HUES48 (cell line): ENCODE measurements around the gene SLCO2B1.

ENCODE experiments used
- H3K27ac ChIP-seq: one replicate; pipeline ENCODE4 v1.7.0; 2013; ENCODE audit warnings: low read depth, low read length, inconsistent platforms
- H3K27me3 ChIP-seq: 2 replicates; pipeline ENCODE4 v1.6.1; 2013; ENCODE audit warnings: mild to moderate bottlenecking, low read length; ENCODE audit not compliant: control insufficient read depth, insufficient read depth
- H3K36me3 ChIP-seq: 2 replicates; pipeline ENCODE4 v1.6.1; 2013; ENCODE audit warnings: low read length; ENCODE audit not compliant: control insufficient read depth, insufficient read depth
- H3K4me1 ChIP-seq: 2 replicates; pipeline ENCODE4 v1.6.1; 2013; ENCODE audit warnings: mild to moderate bottlenecking, low read length; ENCODE audit not compliant: control insufficient read depth, insufficient read depth
- H3K4me3 ChIP-seq: 2 replicates; pipeline ENCODE4 v1.5.1; 2013; ENCODE audit warnings: mild to moderate bottlenecking, low read depth, low read length
- H3K9ac ChIP-seq: 2 replicates; pipeline ENCODE4 v1.6.1; 2013; ENCODE audit warnings: mild to moderate bottlenecking, low read depth, low read length, moderate library complexity
- H3K9me3 ChIP-seq: 2 replicates; pipeline ENCODE4 v1.6.1; 2013; ENCODE audit warnings: low read length; ENCODE audit not compliant: control insufficient read depth, insufficient read depth

Gene SLCO2B1

DNA sequence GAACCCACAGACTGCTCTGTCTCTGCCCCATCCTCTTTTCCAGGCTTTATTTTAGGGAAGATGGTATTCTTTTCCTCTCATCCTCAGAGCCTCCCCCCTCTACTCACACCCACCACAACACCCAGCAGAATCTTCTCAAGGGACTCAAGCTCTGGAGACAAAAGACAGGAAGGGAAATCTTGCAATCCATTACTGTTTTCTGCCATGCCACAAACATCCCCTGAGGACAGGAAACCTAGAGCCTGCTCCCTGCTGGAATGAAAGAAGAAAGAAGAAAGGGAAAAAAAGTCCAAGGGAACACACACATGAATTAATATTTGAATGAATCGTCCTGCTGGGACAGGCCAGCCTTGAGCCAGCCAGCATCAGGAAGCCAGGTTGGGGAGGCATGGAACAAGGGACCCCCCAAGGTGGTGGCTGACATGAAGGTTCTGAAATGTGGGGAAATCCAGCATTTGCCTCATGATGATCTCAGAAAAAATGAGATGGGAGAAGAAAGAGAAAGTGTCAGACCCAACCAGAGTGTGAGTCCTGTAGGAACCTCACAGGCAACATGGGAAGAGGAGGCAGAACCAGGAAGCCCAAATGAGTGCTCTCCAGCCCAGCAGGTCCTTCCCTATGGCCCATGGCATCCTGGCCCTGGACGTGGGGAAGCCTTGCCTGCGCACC, 34.0 kb downstream of the SLCO2B1 start:
- no peaks in the 10 kb centered on the region; the same call in 1 of the 2 replicates for H3K27me3 ChIP-seq
- no peaks in the 10 kb centered on the region for H3K4me1 ChIP-seq
- no peak overlapping the region for H3K4me3 ChIP-seq
- H3K27ac ChIP-seq, result no peak overlapping the region
- no peak overlapping the region for H3K9ac ChIP-seq
- H3K9me3 ChIP-seq, result no peaks in the 10 kb centered on the region
- no peaks in the 10 kb centered on the region for H3K36me3 ChIP-seq

DNA sequence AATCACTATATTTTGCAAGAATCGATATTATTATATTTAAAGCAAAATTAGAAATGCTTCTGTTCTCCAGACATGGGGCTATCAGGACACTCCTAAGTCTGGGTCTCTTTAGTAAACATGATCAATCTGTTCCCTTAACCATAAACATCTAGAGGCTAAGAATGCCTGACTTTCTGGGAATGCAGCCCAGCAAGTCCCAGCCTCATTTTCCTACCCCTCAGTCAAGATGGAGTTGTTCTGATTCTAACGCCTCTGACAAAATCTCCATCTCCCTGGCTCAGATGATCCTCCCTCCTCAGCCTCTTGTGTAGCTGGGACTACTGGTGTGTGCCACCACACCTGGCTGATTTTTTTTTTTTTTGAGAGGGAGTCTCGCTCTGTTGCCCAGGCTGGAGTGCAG, 35.0 kb downstream of the SLCO2B1 start:
- Histone ChIP-seq H3K4me1 (no peaks in the 10 kb centered on the region), H3K27ac (no peak overlapping the region), H3K9ac (no peak overlapping the region), H3K9me3 (no peaks in the 10 kb centered on the region), H3K36me3 (no peaks in the 10 kb centered on the region), H3K27me3 (no peaks in the 10 kb centered on the region; the same call in 1 of the 2 replicates), H3K4me3 (no peak overlapping the region)

DNA sequence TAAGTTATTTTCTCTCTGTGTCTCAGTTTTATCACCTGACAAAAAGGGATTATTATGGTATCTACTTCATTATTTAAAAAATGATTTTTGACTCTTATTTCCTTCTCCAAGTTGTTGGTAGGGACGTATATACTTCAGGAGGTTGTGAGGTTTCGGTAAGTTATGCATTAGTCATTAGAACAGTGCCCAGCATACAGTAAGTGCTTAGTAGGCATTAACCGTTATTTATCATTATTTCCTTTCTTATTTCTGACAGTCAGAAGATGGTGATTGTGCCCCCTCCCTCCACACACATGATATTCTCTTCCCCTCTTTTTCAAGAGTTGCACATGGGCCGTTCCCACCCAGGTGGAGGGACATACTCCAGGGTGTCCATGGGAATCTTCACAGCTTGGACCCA, 36.1 kb downstream of the SLCO2B1 start:
- Histone ChIP-seq H3K9me3 (no peaks in the 10 kb centered on the region), H3K4me3 (no peak overlapping the region), H3K27me3 (no peaks in the 10 kb centered on the region; the same call in 1 of the 2 replicates), H3K27ac (no peak overlapping the region), H3K9ac (no peak overlapping the region), H3K4me1 (peaks cover under 1% of the 10 kb centered on the region; the same call in 1 of the 2 replicates), H3K36me3 (no peaks in the 10 kb centered on the region)

GRCh38 chr11:75188671-75189070, 37.8 kb downstream of the SLCO2B1 start:
- H3K27me3 ChIP-seq, result no peaks in the 10 kb centered on the region; the same call in 1 of the 2 replicates

GRCh38 chr11:75189108-75189507, 38.2 kb downstream of the SLCO2B1 start:
- no peak overlapping the region for H3K27ac ChIP-seq
- peaks cover 4% of the 10 kb centered on the region for H3K4me1 ChIP-seq
- H3K9ac ChIP-seq, result no peak overlapping the region
- no peaks in the 10 kb centered on the region; the same call in 1 of the 2 replicates for H3K27me3 ChIP-seq
- H3K4me3 ChIP-seq, result no peak overlapping the region
- no peaks in the 10 kb centered on the region for H3K9me3 ChIP-seq
- H3K36me3 ChIP-seq, result no peaks in the 10 kb centered on the region

More at GRCh38 chr11:75188671-75189070, 37.8 kb downstream of the SLCO2B1 start:
- no peak overlapping the region for H3K9ac ChIP-seq
- no peak overlapping the region for H3K4me3 ChIP-seq
- no peak overlapping the region for H3K27ac ChIP-seq
- peaks cover 4% of the 10 kb centered on the region for H3K4me1 ChIP-seq
- H3K36me3 ChIP-seq, result no peaks in the 10 kb centered on the region
- H3K9me3 ChIP-seq, result no peaks in the 10 kb centered on the region

DNA sequence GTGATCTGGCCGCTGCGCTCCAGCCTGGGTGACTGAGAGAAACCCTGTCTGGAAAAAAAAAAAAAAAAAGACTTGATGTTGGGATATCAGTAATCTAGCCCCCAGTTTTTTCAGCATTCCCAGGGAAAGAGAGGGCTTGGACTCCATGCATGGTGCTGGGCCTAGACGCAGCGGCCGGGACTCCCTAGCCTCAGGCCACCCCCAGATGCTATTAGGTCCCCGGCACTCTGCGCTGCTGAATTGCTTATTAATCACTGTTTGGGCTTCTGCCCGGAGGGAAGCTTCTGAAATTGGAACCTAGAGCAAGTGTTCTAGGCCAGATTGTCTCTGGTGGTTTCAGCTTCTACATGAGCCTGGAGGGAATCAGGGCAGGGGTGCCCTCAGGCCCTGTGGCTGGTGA, 39.0 kb downstream of the SLCO2B1 start:
- H3K36me3 ChIP-seq, result no peaks in the 10 kb centered on the region
- H3K4me3 ChIP-seq, result no peak overlapping the region
- H3K9me3 ChIP-seq, result no peaks in the 10 kb centered on the region
- peaks cover 4% of the 10 kb centered on the region for H3K4me1 ChIP-seq
- H3K9ac ChIP-seq, result no peak overlapping the region
- no peak overlapping the region for H3K27ac ChIP-seq
- H3K27me3 ChIP-seq, result no peaks in the 10 kb centered on the region

- no peaks in the 10 kb centered on the region for H3K9me3 ChIP-seq
- no peak overlapping the region for H3K9ac ChIP-seq
- no peak overlapping the region for H3K27ac ChIP-seq
- H3K36me3 ChIP-seq, result no peaks in the 10 kb centered on the region
- no peak overlapping the region for H3K4me3 ChIP-seq
- H3K27me3 ChIP-seq, result no peaks in the 10 kb centered on the region
- H3K4me1 ChIP-seq, result peaks cover 4% of the 10 kb centered on the region
These were observed 39.9 kb downstream of the SLCO2B1 start for GRCh38 chr11:75190652-75191329.

GRCh38 chr11:75191330-75191717, 40.4 kb downstream of the SLCO2B1 start:
- Histone ChIP-seq H3K27ac (no peak overlapping the region), H3K9me3 (no peaks in the 10 kb centered on the region), H3K36me3 (no peaks in the 10 kb centered on the region), H3K9ac (no peak overlapping the region), H3K4me3 (no peak overlapping the region), H3K27me3 (no peaks in the 10 kb centered on the region), H3K4me1 (peaks cover 4% of the 10 kb centered on the region)

DNA sequence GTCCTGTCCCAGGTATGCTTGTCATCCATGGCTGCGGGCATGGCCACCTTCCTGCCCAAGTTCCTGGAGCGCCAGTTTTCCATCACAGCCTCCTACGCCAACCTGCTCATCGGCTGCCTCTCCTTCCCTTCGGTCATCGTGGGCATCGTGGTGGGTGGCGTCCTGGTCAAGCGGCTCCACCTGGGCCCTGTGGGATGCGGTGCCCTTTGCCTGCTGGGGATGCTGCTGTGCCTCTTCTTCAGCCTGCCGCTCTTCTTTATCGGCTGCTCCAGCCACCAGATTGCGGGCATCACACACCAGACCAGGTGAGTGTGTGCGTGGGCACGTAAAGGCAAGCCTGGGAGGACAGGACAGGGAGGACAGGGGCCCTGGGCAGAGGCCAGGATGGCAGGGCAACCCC, 42.4 kb downstream of the SLCO2B1 start:
- Histone ChIP-seq H3K27ac (no peak overlapping the region), H3K4me1 (peaks cover 4% of the 10 kb centered on the region), H3K9ac (no peak overlapping the region), H3K36me3 (no peaks in the 10 kb centered on the region), H3K9me3 (no peaks in the 10 kb centered on the region), H3K27me3 (no peaks in the 10 kb centered on the region), H3K4me3 (no peak overlapping the region)

- Histone ChIP-seq H3K9me3 (no peaks in the 10 kb centered on the region), H3K4me3 (no peak overlapping the region), H3K27ac (no peak overlapping the region), H3K36me3 (no peaks in the 10 kb centered on the region), H3K4me1 (peaks cover 4% of the 10 kb centered on the region), H3K27me3 (no peaks in the 10 kb centered on the region), H3K9ac (no peak overlapping the region)
These were observed 42.8 kb downstream of the SLCO2B1 start for GRCh38 chr11:75193711-75194110.

DNA sequence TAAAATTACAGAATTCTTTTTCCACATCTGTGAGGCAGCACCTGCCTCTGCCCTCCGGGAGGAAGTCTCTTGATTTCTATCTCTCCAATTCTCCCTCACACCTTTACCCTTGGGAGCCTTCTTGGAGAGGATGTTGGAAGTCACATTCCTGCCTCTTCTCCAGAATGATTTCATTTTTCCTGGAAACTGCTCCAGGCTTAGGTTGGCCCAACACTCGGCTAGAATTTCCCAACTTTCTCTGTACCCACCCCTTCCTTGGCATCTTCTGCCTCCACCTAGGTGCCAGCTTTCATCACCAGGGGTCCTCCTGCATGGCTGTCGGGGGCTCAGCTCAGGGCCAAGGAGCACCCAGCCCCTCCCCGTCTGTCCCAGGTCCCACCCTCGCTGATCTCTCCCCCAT, 43.2 kb downstream of the SLCO2B1 start:
- Histone ChIP-seq H3K9ac (no peak overlapping the region), H3K9me3 (no peaks in the 10 kb centered on the region), H3K27ac (no peak overlapping the region), H3K4me1 (peaks cover 4% of the 10 kb centered on the region), H3K27me3 (no peaks in the 10 kb centered on the region), H3K36me3 (no peaks in the 10 kb centered on the region), H3K4me3 (no peak overlapping the region)
